HL-60 (cell line): Measurements from ENCODE around the gene GTPBP4.

Experiments
- CTCF ChIP-seq: IDR thresholded peaks from one replicate; pipeline ENCODE4 v1.5.1; 2011; ENCODE audit warnings: low read length, control low read depth, inconsistent platforms; ENCODE audit not compliant: insufficient read depth
- GABPA ChIP-seq: IDR thresholded peaks from 2 replicates; pipeline ENCODE4 v1.6.1; 2012; ENCODE audit warnings: low read depth
- POLR2AphosphoS5 ChIP-seq: IDR thresholded peaks from 2 replicates; pipeline ENCODE4 v1.6.1; 2012; ENCODE audit warnings: low read depth

DNA sequence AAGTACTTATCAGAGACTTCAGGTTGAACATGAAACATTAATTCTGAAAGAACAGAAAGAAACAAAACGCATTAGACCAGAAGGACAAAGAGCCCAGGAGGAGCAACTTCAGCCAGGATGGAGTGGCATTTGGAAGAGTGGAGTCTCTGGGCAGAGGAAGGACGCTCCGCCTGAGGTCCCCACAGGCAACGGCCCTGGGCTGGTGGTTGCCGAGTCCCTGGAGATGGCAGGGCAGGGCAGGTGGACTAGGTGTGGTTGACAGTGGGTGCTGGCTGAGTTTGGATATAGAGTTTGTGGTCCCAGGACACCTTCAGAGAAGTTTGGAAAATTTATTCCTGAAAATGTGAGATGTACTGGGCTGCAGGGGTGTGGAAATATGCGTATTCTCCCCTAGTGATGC, 29.4 kb upstream of the GTPBP4 start:
- TF ChIP-seq CTCF (no peak), POLR2AphosphoS5 (no peak), GABPA (no peak)
